Measurements from ENCODE around the gene NDUFV1. TPM values are rescaled to one million over a fixed set of nuclear protein-coding genes. Genes with fewer than 3 reads are reported as not detected.

The NDUFV1 gene
- total RNA-seq, 4 donors from 2014 or later: 154 to 249 (median 180) TPM

GRCh38 chr11:67646535-67647336 is 40.0 kb downstream of the NDUFV1 start:
- TF ChIP-seq EP300 (IDR thresholded peaks at IDR 0.05) (no peak), POLR2A (IDR thresholded peaks at IDR 0.05) (no peak), POLR2AphosphoS5 (IDR thresholded peaks at IDR 0.05) (no peak), CTCF (IDR thresholded peaks at IDR 0.05) (no peak)
- WGBS, 2 donors (ENCODE audit: low coverage in 1 of 2): 78 to 93% methylated on average over 6 to 7 of the region's 24 CpGs
- Histone ChIP-seq H3K4me3 (no peak overlapping the region), H3K4me1 (no peaks in the 10 kb centered on the region), H3K27ac (no peak overlapping the region), H3K36me3 (no peaks in the 10 kb centered on the region), H3K9me3 (no peaks in the 10 kb centered on the region), H3K27me3 (peaks cover 70% of the 10 kb centered on the region)
- ATAC-seq: no peak

GRCh38 chr11:67647471-67647870 is 40.7 kb downstream of the NDUFV1 start:
- ATAC-seq: no peak
- Histone ChIP-seq H3K27me3 (peaks cover 70% of the 10 kb centered on the region), H3K4me3 (no peak overlapping the region), H3K9me3 (no peaks in the 10 kb centered on the region), H3K4me1 (no peaks in the 10 kb centered on the region), H3K36me3 (no peaks in the 10 kb centered on the region), H3K27ac (no peak overlapping the region)
- TF ChIP-seq POLR2AphosphoS5 (IDR thresholded peaks at IDR 0.05) (no peak), CTCF (IDR thresholded peaks at IDR 0.05) (no peak), POLR2A (IDR thresholded peaks at IDR 0.05) (no peak), EP300 (IDR thresholded peaks at IDR 0.05) (no peak)
- 73% methylated on average over 3 of the region's 15 CpGs; no CpG with 5 or more reads in 1 of the 2 donors for WGBS, 2 donors (ENCODE audit: low coverage in 1 of 2)

GRCh38 chr11:67648140-67648795 is 41.5 kb downstream of the NDUFV1 start:
- Histone ChIP-seq H3K4me3 (no peak overlapping the region), H3K27ac (no peak overlapping the region), H3K4me1 (no peaks in the 10 kb centered on the region), H3K27me3 (peaks cover 76% of the 10 kb centered on the region), H3K9me3 (no peaks in the 10 kb centered on the region), H3K36me3 (no peaks in the 10 kb centered on the region)
- WGBS, 2 donors (ENCODE audit: low coverage in 1 of 2): 60 to 80% methylated on average over 2 to 4 of the region's 12 CpGs
- no peak for ATAC-seq
- TF ChIP-seq EP300 (IDR thresholded peaks at IDR 0.05) (no peak), CTCF (IDR thresholded peaks at IDR 0.05) (no peak), POLR2A (IDR thresholded peaks at IDR 0.05) (no peak), POLR2AphosphoS5 (IDR thresholded peaks at IDR 0.05) (no peak)

DNA sequence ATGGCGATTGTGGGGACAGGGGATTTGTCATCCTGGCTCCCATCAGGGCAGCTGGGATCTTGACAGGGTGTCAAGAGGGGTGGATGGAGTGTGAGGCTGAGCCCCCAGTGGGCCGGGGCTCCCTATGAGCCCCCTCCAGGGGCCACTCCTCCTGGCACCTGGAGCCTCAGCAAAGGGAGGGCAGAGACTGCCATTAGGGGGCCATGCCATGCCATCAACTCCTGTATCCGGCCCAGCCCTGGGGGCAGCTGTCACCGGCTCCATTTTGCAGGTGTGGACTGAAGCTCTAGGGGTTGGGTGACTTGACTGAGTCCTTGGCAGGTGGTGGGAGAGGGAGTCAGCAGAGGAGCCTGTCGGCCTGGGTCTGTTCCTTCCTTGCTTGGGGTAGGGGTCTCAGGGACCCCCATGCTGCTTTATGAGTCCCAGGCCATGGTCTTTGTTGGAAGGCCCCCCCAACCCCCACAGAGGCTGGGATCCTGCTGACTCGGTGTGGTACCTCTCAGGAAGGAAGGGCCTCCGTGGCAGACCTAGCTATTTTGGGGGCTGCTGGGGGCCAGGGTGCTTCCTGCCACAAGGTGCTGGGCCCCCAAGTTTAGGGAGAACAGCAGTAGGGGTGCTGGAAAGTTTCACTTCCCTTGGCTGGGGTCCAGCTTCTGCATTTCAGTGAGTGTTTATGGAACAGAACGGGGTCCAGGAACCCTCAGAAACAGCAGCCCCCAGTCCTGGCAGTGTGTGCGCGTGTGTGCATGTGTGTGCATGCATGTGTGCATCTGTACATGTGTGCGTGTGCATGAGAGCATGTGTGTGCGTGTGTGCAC is 42.3 kb downstream of the NDUFV1 start:
- no peak for TF ChIP-seq CTCF (IDR thresholded peaks at IDR 0.05)
- Histone ChIP-seq H3K4me1 (no peaks in the 10 kb centered on the region), H3K9me3 (no peaks in the 10 kb centered on the region), H3K36me3 (no peaks in the 10 kb centered on the region), H3K27me3 (peaks cover 76% of the 10 kb centered on the region), H3K4me3 (no peak overlapping the region), H3K27ac (no peak overlapping the region)
- ATAC-seq: no peak
- 75 to 83% methylated on average over 2 of the region's 12 CpGs for WGBS, 2 donors (ENCODE audit: low coverage in 1 of 2)

Measured in gastroesophageal sphincter (tissue), 4 donors.